ENCODE measurements around the gene CFAP77.

Gene CFAP77

GRCh38 chr9:132606066-132606465 is 196.1 kb downstream of the CFAP77 start:
- no peak for DNase-seq

- no peak for DNase-seq
Observed at GRCh38 chr9:132609184-132609583, 199.2 kb downstream of the CFAP77 start.

- no peak for DNase-seq
Observed at GRCh38 chr9:132609829-132610228, 199.8 kb downstream of the CFAP77 start.

- no peak for DNase-seq
Observed at GRCh38 chr9:132610661-132611060, 200.7 kb downstream of the CFAP77 start.

- DNase-seq: no peak
Observed at GRCh38 chr9:132614324-132614723, 204.3 kb downstream of the CFAP77 start.

GRCh38 chr9:132615774-132616173 is 205.8 kb downstream of the CFAP77 start:
- no peak for DNase-seq

GRCh38 chr9:132616725-132617124 is 206.7 kb downstream of the CFAP77 start:
- DNase-seq: no peak

GRCh38 chr9:132622159-132622558 is 212.1 kb downstream of the CFAP77 start:
- DNase-seq: no peak

All from NCI-H774 (cell line).